Nephron progenitor cell (in vitro differentiated cells): ENCODE results near the gene DOC2B.

Experiments
- DNase-seq: peaks from one replicate; pipeline ENCODE4 v3.0.0; 2021
- H3K27ac Mint-ChIP-seq: 2 replicates; pipeline ENCODE4 v1.8.0; 2021; ENCODE audit warnings: mild to moderate bottlenecking, moderate library complexity, mixed read lengths
- H3K27me3 Mint-ChIP-seq: 2 replicates; pipeline ENCODE4 v1.8.0; 2021; ENCODE audit warnings: mild to moderate bottlenecking, low read depth, mixed read lengths; ENCODE audit not compliant: poor library complexity
- H3K36me3 Mint-ChIP-seq: 2 replicates; pipeline ENCODE4 v1.8.0; 2021; ENCODE audit warnings: low read depth, mixed read lengths
- H3K4me1 Mint-ChIP-seq: 2 replicates; pipeline ENCODE4 v1.8.0; 2021; ENCODE audit warnings: mixed read lengths
- H3K4me3 Mint-ChIP-seq: 2 replicates; pipeline ENCODE4 v1.8.0; 2021; ENCODE audit warnings: mild to moderate bottlenecking, moderate library complexity, mixed read lengths
- H3K9me3 Mint-ChIP-seq: 2 replicates; pipeline ENCODE4 v1.8.0; 2021; ENCODE audit warnings: mild to moderate bottlenecking, moderate library complexity, mixed read lengths
- TF ChIP-seq, protein P1 (sequence below): fragments of 200-600 bp; sonication (generic); IDR thresholded peaks from 2 replicates; pipeline ENCODE4 v1.5.0; 2021; ENCODE audit warnings: antibody characterized with exemption

DOC2B gene

DNA sequence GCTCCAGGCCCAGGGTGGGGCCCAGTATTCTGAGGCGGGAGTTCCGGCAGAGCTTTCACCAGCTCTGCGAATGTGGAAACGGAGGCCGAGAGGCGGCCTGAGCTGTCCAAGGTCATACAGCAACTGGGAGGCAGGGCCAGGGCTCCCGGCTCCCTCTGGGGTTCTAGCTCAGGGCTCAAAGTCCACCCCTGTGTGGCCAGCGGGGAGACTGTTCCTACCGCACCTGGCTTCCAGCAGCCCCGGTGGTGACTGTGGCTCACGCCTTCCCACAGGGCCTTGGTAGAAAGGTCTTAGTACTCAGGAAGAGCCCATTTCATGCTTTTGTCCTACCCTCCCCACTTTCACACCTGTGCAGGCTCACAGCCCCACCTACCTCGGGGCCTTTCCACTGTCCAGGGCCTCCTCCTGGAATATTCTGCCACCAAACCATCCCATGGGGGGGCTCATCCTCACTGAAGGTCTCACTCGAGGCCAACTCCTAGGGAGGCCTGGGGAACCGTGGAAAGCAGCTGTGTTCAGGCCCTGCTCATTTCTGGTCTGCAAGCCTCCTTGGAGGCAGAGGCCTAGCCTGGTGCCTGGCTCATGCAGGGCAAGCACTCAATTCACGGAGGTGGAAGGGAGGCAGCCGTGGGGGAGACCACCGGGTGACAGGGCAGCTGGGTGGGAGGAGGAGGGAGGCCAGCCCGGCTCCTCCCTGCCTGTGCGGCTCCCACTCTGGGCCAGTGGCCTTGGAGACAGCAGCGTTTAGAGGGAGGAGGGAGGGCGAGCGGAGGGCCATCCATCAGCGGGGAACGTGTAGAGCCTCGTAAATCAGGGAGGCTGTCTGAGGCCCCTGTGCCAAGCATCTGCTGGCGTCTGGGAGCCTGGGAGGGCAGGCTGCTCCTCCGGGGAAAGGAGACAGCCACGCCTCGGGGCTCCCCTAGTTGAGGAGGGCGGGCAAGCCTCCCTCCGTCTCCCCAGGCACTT is 12.7 kb upstream of the DOC2B start:
- Mint-ChIP-seq H3K9me3 (peaks cover 18% of the 10 kb centered on the region), H3K27ac (no peak overlapping the region), H3K4me3 (peak overlapping the region; percentile 15), H3K4me1 (peaks cover 45% of the 10 kb centered on the region), H3K36me3 (peaks cover 5% of the 10 kb centered on the region), H3K27me3 (peaks cover 23% of the 10 kb centered on the region)
- DNase-seq, result peak; percentile 76
- TF ChIP-seq, protein P1, sequence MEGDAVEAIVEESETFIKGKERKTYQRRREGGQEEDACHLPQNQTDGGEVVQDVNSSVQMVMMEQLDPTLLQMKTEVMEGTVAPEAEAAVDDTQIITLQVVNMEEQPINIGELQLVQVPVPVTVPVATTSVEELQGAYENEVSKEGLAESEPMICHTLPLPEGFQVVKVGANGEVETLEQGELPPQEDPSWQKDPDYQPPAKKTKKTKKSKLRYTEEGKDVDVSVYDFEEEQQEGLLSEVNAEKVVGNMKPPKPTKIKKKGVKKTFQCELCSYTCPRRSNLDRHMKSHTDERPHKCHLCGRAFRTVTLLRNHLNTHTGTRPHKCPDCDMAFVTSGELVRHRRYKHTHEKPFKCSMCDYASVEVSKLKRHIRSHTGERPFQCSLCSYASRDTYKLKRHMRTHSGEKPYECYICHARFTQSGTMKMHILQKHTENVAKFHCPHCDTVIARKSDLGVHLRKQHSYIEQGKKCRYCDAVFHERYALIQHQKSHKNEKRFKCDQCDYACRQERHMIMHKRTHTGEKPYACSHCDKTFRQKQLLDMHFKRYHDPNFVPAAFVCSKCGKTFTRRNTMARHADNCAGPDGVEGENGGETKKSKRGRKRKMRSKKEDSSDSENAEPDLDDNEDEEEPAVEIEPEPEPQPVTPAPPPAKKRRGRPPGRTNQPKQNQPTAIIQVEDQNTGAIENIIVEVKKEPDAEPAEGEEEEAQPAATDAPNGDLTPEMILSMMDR, result no peak

GRCh38 chr17:193426-193810 is 12.0 kb upstream of the DOC2B start:
- DNase-seq, result no peak
- no peak overlapping the region for H3K4me3 Mint-ChIP-seq
- peaks cover 39% of the 10 kb centered on the region for H3K4me1 Mint-ChIP-seq
- TF ChIP-seq, protein P1, result no peak
- H3K27ac Mint-ChIP-seq, result no peak overlapping the region
- H3K27me3 Mint-ChIP-seq, result peaks cover 30% of the 10 kb centered on the region
- no peaks in the 10 kb centered on the region for H3K36me3 Mint-ChIP-seq
- H3K9me3 Mint-ChIP-seq, result peaks cover 12% of the 10 kb centered on the region

- H3K4me3 Mint-ChIP-seq, result no peak overlapping the region
- H3K27ac Mint-ChIP-seq, result no peak overlapping the region
- DNase-seq, result no peak
- H3K4me1 Mint-ChIP-seq, result peaks cover 39% of the 10 kb centered on the region
- TF ChIP-seq, protein P1, result no peak
- H3K9me3 Mint-ChIP-seq, result peaks cover 9% of the 10 kb centered on the region
- H3K27me3 Mint-ChIP-seq, result peaks cover 34% of the 10 kb centered on the region
- H3K36me3 Mint-ChIP-seq, result no peaks in the 10 kb centered on the region
Measured at GRCh38 chr17:192666-193425, 11.4 kb upstream of the DOC2B start.

DNA sequence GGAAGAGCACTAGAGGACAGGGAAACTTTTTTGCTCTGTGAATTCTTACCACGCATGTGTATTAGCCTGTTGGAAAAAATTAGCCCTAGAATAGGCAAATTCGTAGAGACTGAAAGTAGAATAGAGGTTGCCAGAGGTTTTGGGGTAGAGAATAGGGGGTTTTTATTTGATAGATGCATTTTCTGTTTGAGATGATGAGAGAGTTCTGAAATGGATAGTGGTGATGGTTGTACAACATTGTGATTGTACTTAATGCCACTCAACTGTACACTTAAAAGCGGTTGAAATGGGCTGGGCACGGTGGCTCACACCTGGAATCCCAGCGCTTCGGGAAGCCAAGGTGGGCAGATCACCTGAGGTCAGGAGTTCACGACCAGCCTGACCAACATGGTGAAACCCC is 8.0 kb upstream of the DOC2B start:
- peaks cover 52% of the 10 kb centered on the region for H3K27me3 Mint-ChIP-seq
- TF ChIP-seq, protein P1, result no peak
- no peak for DNase-seq
- H3K4me1 Mint-ChIP-seq, result peaks cover 37% of the 10 kb centered on the region
- H3K9me3 Mint-ChIP-seq, result peaks cover 4% of the 10 kb centered on the region
- no peak overlapping the region for H3K27ac Mint-ChIP-seq
- no peak overlapping the region for H3K4me3 Mint-ChIP-seq
- H3K36me3 Mint-ChIP-seq, result no peaks in the 10 kb centered on the region

DNA sequence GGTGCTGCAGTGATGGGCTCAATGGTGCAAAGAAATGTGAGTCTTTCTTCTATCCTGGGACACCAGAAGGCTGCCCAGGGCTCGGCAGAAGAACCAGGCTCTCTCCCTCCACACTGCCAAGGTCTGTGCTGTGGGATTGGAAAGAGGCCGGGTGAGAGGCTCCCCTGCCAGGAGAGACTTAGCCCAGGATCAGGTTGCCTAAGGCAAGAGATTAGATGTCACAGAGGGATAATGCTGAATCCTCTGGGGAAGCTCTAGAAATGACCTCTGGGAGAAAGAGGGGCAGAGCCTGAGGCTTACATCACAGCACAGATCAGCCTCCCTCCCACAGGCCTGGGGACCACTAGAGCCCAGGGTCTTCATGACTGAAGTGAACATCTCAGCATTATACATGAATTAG is 5.7 kb upstream of the DOC2B start:
- TF ChIP-seq, protein P1, result no peak
- Mint-ChIP-seq H3K9me3 (no peaks in the 10 kb centered on the region), H3K27me3 (peaks cover 75% of the 10 kb centered on the region), H3K4me1 (peaks cover 35% of the 10 kb centered on the region), H3K4me3 (no peak overlapping the region), H3K36me3 (no peaks in the 10 kb centered on the region), H3K27ac (no peak overlapping the region)
- DNase-seq, result no peak
